Activated B cell treated with CpG ODN at 0.5 μM for 24 hours (primary cell): ENCODE data around the gene FGF1. TPM values are rescaled to one million over a fixed set of nuclear protein-coding genes. Genes with fewer than 3 reads are reported as not detected.

Experiments
- ATAC-seq: fragments of 200-7000 bp; cut with Tn5 transposase; one replicate; pipeline ENCODE4 v1.10.0; 2021; ENCODE audit warnings: low read depth, mild to moderate bottlenecking, moderate library complexity
- CTCF ChIA-PET: fragments of 350-600 bp; sonication (Branson Sonifier 250); formaldehyde crosslinking; loops from one replicate; lab custom pipeline; 2021; ENCODE audit warnings: antibody characterized with exemption; lab: Charles Lee
- POLR2A ChIA-PET: fragments of 350-600 bp; sonication (Branson Sonifier 250); formaldehyde crosslinking; loops from one replicate; lab custom pipeline; 2021; ENCODE audit warnings: antibody characterized with exemption; lab: Charles Lee
- DNase-seq: peaks from one replicate; pipeline ENCODE4 v3.0.0; 2022
- H3K27ac Mint-ChIP-seq: one replicate; pipeline ENCODE4 v1.8.0; 2020; ENCODE audit warnings: mixed read lengths
- H3K27me3 Mint-ChIP-seq: one replicate; pipeline ENCODE4 v1.8.0; 2021; ENCODE audit warnings: mixed read lengths
- H3K36me3 Mint-ChIP-seq: one replicate; pipeline ENCODE4 v1.8.0; 2021; ENCODE audit warnings: low read depth, mixed read lengths
- H3K4me1 Mint-ChIP-seq: one replicate; pipeline ENCODE4 v1.8.0; 2021; ENCODE audit warnings: mixed read lengths
- H3K4me3 Mint-ChIP-seq: one replicate; pipeline ENCODE4 v1.8.0; 2020; ENCODE audit warnings: mild to moderate bottlenecking, mixed read lengths
- H3K9me3 Mint-ChIP-seq: one replicate; pipeline ENCODE4 v1.8.0; 2020; ENCODE audit warnings: mixed read lengths
- CTCF ChIP-seq: fragments of 200-600 bp; IDR thresholded peaks from one replicate; pipeline ENCODE4 v1.8.0; 2022; ENCODE audit warnings: antibody characterized with exemption, mild to moderate bottlenecking
- intact Hi-C: fragments of 100-400 bp; cut with micrococcal nuclease; formaldehyde crosslinking; loops from one replicate; pipeline ENCODE4 v1.15.1; 2024
- total RNA-seq: library from RNA; stranded (reverse); gene quantifications from 2 replicates; pipeline ENCODE4 v1.2.3, GENCODE V29; 2022

FGF1 gene
- total RNA-seq, 1 donor from 2014 or later: not detected

- TF ChIP-seq CTCF: no peak
- ChIA-PET POLR2A (no interaction called here), CTCF (no interaction called here)
- ATAC-seq (no peak), DNase-seq (no peak)
- no peaks in the 10 kb centered on the region for H3K9me3 Mint-ChIP-seq
- H3K4me3 Mint-ChIP-seq: no peak overlapping the region
- H3K27me3 Mint-ChIP-seq: peaks cover 40% of the 10 kb centered on the region
- H3K36me3 Mint-ChIP-seq: no peaks in the 10 kb centered on the region
- intact Hi-C loops: no loop called here
- H3K27ac Mint-ChIP-seq: no peak overlapping the region
- H3K4me1 Mint-ChIP-seq: no peaks in the 10 kb centered on the region
Observed at GRCh38 chr5:142586552-142586951, 99.3 kb downstream of the FGF1 start.

DNA sequence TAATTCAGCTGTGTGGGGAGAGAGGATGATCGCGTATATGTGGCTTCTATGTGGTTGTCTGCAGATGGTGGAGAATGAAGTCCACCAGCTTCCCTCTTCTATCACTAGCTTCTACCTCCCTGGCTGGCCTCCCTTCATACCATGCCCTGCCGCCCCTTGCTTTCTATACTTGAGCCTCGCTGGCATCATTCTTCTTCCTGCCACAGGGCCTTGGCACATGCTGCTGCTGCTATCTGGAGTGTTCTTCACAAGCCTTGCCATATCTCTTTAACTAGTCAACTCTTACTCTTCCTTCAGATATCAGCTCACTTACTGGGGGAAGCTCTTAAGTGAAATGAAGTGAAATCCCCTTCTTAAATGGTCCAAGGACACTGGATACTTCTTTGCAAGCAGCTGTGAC lies 100.4 kb downstream of the FGF1 start:
- Mint-ChIP-seq H3K4me3 (no peak overlapping the region), H3K9me3 (no peaks in the 10 kb centered on the region), H3K27me3 (peaks cover 33% of the 10 kb centered on the region), H3K27ac (no peak overlapping the region), H3K36me3 (no peaks in the 10 kb centered on the region), H3K4me1 (peaks cover 3% of the 10 kb centered on the region)
- ATAC-seq (no peak), DNase-seq (no peak)
- ChIA-PET CTCF (no interaction called here), POLR2A (no interaction called here)
- intact Hi-C loops: no loop called here
- TF ChIP-seq CTCF: no peak

- DNase-seq: no peak
- CTCF ChIA-PET: no interaction called here
- peaks cover 31% of the 10 kb centered on the region for H3K27me3 Mint-ChIP-seq
- intact Hi-C loops: no loop called here
- POLR2A ChIA-PET: no interaction called here
- H3K9me3 Mint-ChIP-seq: no peaks in the 10 kb centered on the region
- no peak for ATAC-seq
- H3K4me3 Mint-ChIP-seq: no peak overlapping the region
- H3K36me3 Mint-ChIP-seq: no peaks in the 10 kb centered on the region
- H3K27ac Mint-ChIP-seq: no peak overlapping the region
- peaks cover 8% of the 10 kb centered on the region for H3K4me1 Mint-ChIP-seq
- no peak for TF ChIP-seq CTCF
Observed at GRCh38 chr5:142584891-142585290, 101.0 kb downstream of the FGF1 start.

- Mint-ChIP-seq H3K27me3 (peaks cover 19% of the 10 kb centered on the region), H3K36me3 (no peaks in the 10 kb centered on the region), H3K9me3 (peaks cover 6% of the 10 kb centered on the region), H3K27ac (no peak overlapping the region), H3K4me1 (peaks cover 8% of the 10 kb centered on the region), H3K4me3 (no peak overlapping the region)
- CTCF ChIA-PET: no interaction called here
- intact Hi-C loops: no loop called here
- POLR2A ChIA-PET: no interaction called here
- ATAC-seq: no peak
- no peak for TF ChIP-seq CTCF
- DNase-seq: no peak
Observed at GRCh38 chr5:142578161-142578830, 107.6 kb downstream of the FGF1 start.

DNA sequence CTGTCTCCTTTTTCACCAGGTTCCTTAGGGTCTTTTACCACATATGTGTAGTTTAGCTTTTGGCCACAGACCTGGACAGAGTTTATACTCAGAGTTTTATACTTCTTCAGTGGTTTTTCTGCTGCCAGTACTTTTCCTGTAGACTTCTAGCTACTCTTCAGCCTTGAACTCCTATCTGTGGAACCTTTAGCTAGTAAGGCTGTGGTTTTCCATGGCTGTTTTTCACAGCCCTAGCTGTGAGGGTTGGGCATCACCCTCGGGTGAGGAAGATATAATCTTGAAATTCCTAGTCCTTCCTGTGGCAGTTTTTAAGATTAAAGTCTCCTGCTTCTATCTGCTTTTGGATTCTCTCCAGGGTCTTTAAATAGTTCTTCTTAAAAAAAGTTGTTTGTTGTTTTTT lies 109.1 kb downstream of the FGF1 start:
- Mint-ChIP-seq H3K9me3 (peaks cover 6% of the 10 kb centered on the region), H3K27ac (no peak overlapping the region), H3K27me3 (peaks cover 14% of the 10 kb centered on the region), H3K4me1 (peaks cover 8% of the 10 kb centered on the region), H3K4me3 (no peak overlapping the region), H3K36me3 (no peaks in the 10 kb centered on the region)
- intact Hi-C loops: no loop called here
- DNase-seq (no peak), ATAC-seq (no peak)
- ChIA-PET CTCF (no interaction called here), POLR2A (no interaction called here)
- no peak for TF ChIP-seq CTCF
